Breast epithelium (tissue), 4 donors: ENCODE data around the gene KCNH3. TPM values are rescaled to one million over a fixed set of nuclear protein-coding genes. Genes with fewer than 3 reads are reported as not detected.
"Not testable (repeated sequence)": the region's sequence is repeated elsewhere in the genome, so short reads cannot be mapped to it uniquely, and the experiment has no call there.

Source experiments
- DNase-seq, 2 donors: peaks; one replicate each; pipeline ENCODE4 v3.0.0-alpha.2; 2019; ENCODE audit warnings: low spot score in 2 of 2
- H3K27ac ChIP-seq, 2 donors: fragments of 200-600 bp; sonication (generic) in 1 of 2; one replicate each; pipeline ENCODE4 v1.5.1; 2016 to 2019; ENCODE audit warnings: mild to moderate bottlenecking in 1 of 2
- H3K27me3 ChIP-seq, 2 donors: fragments of 200-600 bp; sonication (generic) in 1 of 2; one replicate each; pipeline versions ENCODE4 v1.5.1 to v1.6.0; 2017 to 2019; ENCODE audit warnings: control low read depth in 1 of 2, mild to moderate bottlenecking in 1 of 2
- H3K36me3 ChIP-seq: fragments of 200-600 bp; one replicate; pipeline ENCODE4 v1.5.1; 2019
- H3K4me1 ChIP-seq, 2 donors: fragments of 200-600 bp; sonication (generic); one replicate each; pipeline ENCODE4 v1.5.1; 2016 to 2019; ENCODE audit warnings: control low read depth in 1 of 2
- H3K4me3 ChIP-seq, 3 donors: fragments of 200-600 bp; sonication (generic); 1 replicate in 2 of 3; 2 replicates in 1 of 3; pipeline ENCODE4 v1.5.1; 2016 to 2019; ENCODE audit warnings: mild to moderate bottlenecking in 3 of 3, moderate library complexity in 2 of 3
- H3K9me3 ChIP-seq, 2 donors: fragments of 200-600 bp; sonication (generic) in 1 of 2; one replicate each; pipeline ENCODE4 v1.5.1; 2016 to 2019; ENCODE audit warnings: control low read depth in 1 of 2
- CTCF ChIP-seq, 3 donors: fragments of 450-650 bp; IDR thresholded peaks; one replicate each; pipeline ENCODE4 v1.5.1; 2016 to 2017; ENCODE audit warnings: antibody characterized with exemption in 3 of 3, mild to moderate bottlenecking in 3 of 3, moderate library complexity in 3 of 3
- POLR2A ChIP-seq: fragments of 450-650 bp; IDR thresholded peaks from one replicate; pipeline ENCODE4 v1.6.1; 2016; ENCODE audit warnings: antibody characterized with exemption, mild to moderate bottlenecking, moderate library complexity
- POLR2AphosphoS5 ChIP-seq, 3 donors: sonication (generic); formaldehyde crosslinking; IDR thresholded peaks; one replicate each; pipeline ENCODE4 v1.6.1; 2017; ENCODE audit warnings: antibody characterized with exemption in 3 of 3
- intact Hi-C: fragments of 100-400 bp; cut with DNase I; formaldehyde crosslinking; loops from one replicate; pipeline ENCODE4 v1.15.1; 2023; ENCODE audit warnings: low total_unique reads
- total RNA-seq, 3 donors: library from RNA; depleted of rRNA; stranded (reverse); fragments of >200 nt; gene quantifications; one replicate each; pipeline ENCODE4 v1.1.0, GENCODE V29; 2016

The KCNH3 gene
- total RNA-seq, 3 donors from 2014 or later, result 0.66 to 1.3 TPM; not detected in 1

- Histone ChIP-seq H3K27ac (no peak overlapping the region), H3K36me3 (no peaks in the 10 kb centered on the region), H3K4me1 (no peaks in the 10 kb centered on the region), H3K27me3 (no peaks in the 10 kb centered on the region), H3K9me3 (no peaks in the 10 kb centered on the region), H3K4me3 (no peak overlapping the region)
- DNase-seq, result no peak
- intact Hi-C loops, result no loop called here
- no peak for TF ChIP-seq POLR2AphosphoS5 (IDR thresholded peaks at IDR 0.05)
- TF ChIP-seq POLR2A, result no peak
- no peak for TF ChIP-seq CTCF (IDR thresholded peaks at IDR 0.05)
These were observed 9.4 kb upstream of the KCNH3 start for GRCh38 chr12:49529414-49529813.

- no peaks in the 10 kb centered on the region for H3K4me1 ChIP-seq
- H3K4me3 ChIP-seq, result no peak overlapping the region
- H3K9me3 ChIP-seq, result no peaks in the 10 kb centered on the region
- H3K27me3 ChIP-seq, result no peaks in the 10 kb centered on the region
- H3K27ac ChIP-seq, result no peak overlapping the region
- intact Hi-C loops, result no loop called here
- H3K36me3 ChIP-seq, result no peaks in the 10 kb centered on the region
- TF ChIP-seq POLR2AphosphoS5 (IDR thresholded peaks at IDR 0.05) (no peak), POLR2A (no peak), CTCF (IDR thresholded peaks at IDR 0.05) (no peak)
- no peak for DNase-seq
These were observed 7.1 kb upstream of the KCNH3 start for GRCh38 chr12:49531745-49532144.

- H3K4me1 ChIP-seq, result peaks cover 0 to 10% of the 10 kb centered on the region in 2 donors
- H3K4me3 ChIP-seq, result no peak overlapping the region
- no peaks in the 10 kb centered on the region for H3K36me3 ChIP-seq
- peaks cover 0 to 7% of the 10 kb centered on the region in 2 donors for H3K27me3 ChIP-seq
- no peak for DNase-seq
- H3K9me3 ChIP-seq, result no peaks in the 10 kb centered on the region
- intact Hi-C loops, result no loop called here
- H3K27ac ChIP-seq, result no peak overlapping the region
- TF ChIP-seq POLR2AphosphoS5 (IDR thresholded peaks at IDR 0.05) (no peak), POLR2A (no peak), CTCF (IDR thresholded peaks at IDR 0.05) (no peak)
These were observed 5.5 kb upstream of the KCNH3 start for GRCh38 chr12:49533331-49533730.

GRCh38 chr12:49534122-49534521, 4.7 kb upstream of the KCNH3 start:
- H3K4me3 ChIP-seq, DNase-seq, H3K27ac ChIP-seq, H3K36me3 ChIP-seq, H3K9me3 ChIP-seq, intact Hi-C loops: not testable (repeated sequence)
- H3K27me3 ChIP-seq, result peaks cover 0 to 12% of the 10 kb centered on the region in 2 donors
- H3K4me1 ChIP-seq, result peaks cover 0 to 11% of the 10 kb centered on the region in 2 donors

GRCh38 chr12:49534731-49535278, 4.0 kb upstream of the KCNH3 start:
- peaks cover 2 to 12% of the 10 kb centered on the region in 2 donors for H3K27me3 ChIP-seq

More at GRCh38 chr12:49534731-49535278, 4.0 kb upstream of the KCNH3 start:
- no peak for TF ChIP-seq CTCF (IDR thresholded peaks at IDR 0.05)
- no peaks in the 10 kb centered on the region for H3K9me3 ChIP-seq
- DNase-seq, result no peak
- H3K4me1 ChIP-seq, result peaks cover 0 to 11% of the 10 kb centered on the region in 2 donors
- intact Hi-C loops, result no loop called here
- no peaks in the 10 kb centered on the region for H3K36me3 ChIP-seq
- no peak overlapping the region for H3K4me3 ChIP-seq
- no peak overlapping the region for H3K27ac ChIP-seq
